Measurements from ENCODE around the gene SERPINI1. TPM values are rescaled to one million over a fixed set of nuclear protein-coding genes. Genes with fewer than 3 reads are reported as not detected.

SERPINI1 gene
- total and polyA plus RNA-seq, 7 experiments from 2014 or later, result 1.3 to 6.8 (median 3.6) TPM

DNA sequence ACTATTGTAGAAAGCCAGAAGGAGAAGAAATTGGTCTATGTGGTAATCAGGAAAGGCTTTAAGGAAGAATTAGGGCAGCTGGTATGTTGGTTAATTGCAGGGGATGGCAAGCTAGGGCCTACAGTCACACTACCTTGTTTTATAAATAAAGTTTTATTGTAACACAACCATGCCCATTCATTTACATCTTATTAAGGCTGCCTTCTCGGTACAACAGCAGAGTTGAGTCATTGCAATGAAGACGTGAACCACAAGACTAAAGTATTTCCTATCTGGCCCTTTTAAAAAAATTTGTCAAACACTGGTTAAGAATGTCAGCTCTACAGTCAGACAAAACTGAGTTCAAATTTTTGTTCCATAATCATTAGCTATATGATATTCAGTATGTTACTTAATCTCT, 8.3 kb downstream of the SERPINI1 start:
- intact Hi-C loops (cut with micrococcal nuclease), result no loop called here
- ATAC-seq, result no peak
- H3K27me3 Mint-ChIP-seq, result no peaks in the 10 kb centered on the region

DNA sequence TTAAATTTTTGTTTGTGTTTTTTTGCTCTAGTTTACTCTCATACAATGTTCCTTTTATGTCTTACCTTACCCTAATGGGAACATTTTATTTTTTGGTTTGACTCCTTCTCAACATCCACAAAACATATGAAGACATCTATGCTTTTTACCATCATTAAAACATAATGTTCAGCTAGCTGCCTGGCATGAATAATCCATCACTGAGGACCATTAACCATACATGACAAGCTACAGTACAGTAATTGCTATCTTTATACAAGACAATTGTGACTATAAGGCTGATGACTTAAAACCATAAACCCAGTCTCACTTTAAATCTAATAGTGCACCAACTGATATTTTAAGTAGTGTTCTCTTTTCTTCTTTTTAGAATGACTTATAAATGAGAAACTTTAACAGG, 13.7 kb downstream of the SERPINI1 start:
- Histone ChIP-seq H3K4me3 (ENCODE audit: low read length) (no peak overlapping the region), H3K9me3 (ENCODE audit: control insufficient read depth in 2 of 3, low read length in 3 of 3) (no peaks in the 10 kb centered on the region), H3K4me1 (ENCODE audit: control insufficient read depth in 2 of 2, insufficient read depth in 2 of 2, low read length in 2 of 2) (no peaks in the 10 kb centered on the region), H3K27me3 (ENCODE audit: control insufficient read depth in 2 of 2, insufficient read depth in 2 of 2, low read length in 2 of 2) (no peaks in the 10 kb centered on the region), H3K36me3 (ENCODE audit: control insufficient read depth in 2 of 3, insufficient read depth in 3 of 3, low read length in 3 of 3) (no peaks in the 10 kb centered on the region), H3K27ac (ENCODE audit: low read depth, low read length) (no peak overlapping the region)
- no peaks in the 10 kb centered on the region for H3K9me3 Mint-ChIP-seq
- H3K4me1 Mint-ChIP-seq, result peaks cover 7 to 16% (median 10%) of the 10 kb centered on the region in 7 donors
- DNase-seq, result no peak
- ChIA-PET POLR2A (no interaction called here), CTCF (interaction anchor here (0.6 to 1.0 kb wide), 2 partner anchors 81 to 349 kb away, joined by 3 read pairs; no protein-coding TSS in a partner anchor)
- H3K4me3 Mint-ChIP-seq, result no peak overlapping the region
- ATAC-seq, result no peak
- peak overlapping the region in 1 of 9 donors; percentile 37 for H3K27ac Mint-ChIP-seq
- H3K36me3 Mint-ChIP-seq, result no peaks in the 10 kb centered on the region
- intact Hi-C loops (cut with micrococcal nuclease), result no loop called here
- no peaks in the 10 kb centered on the region for H3K27me3 Mint-ChIP-seq

More for the DNA sequence above, 8.3 kb downstream of the SERPINI1 start:
- Mint-ChIP-seq H3K36me3 (peaks cover 0 to 6% (median 0%) of the 10 kb centered on the region in 5 donors), H3K4me1 (peaks cover 0 to 9% (median 6%) of the 10 kb centered on the region in 7 donors), H3K9me3 (no peaks in the 10 kb centered on the region), H3K4me3 (no peak overlapping the region), H3K27ac (no peak overlapping the region)
- CTCF ChIA-PET, result no interaction called here
- Histone ChIP-seq H3K36me3 (ENCODE audit: control insufficient read depth in 2 of 3, insufficient read depth in 3 of 3, low read length in 3 of 3) (no peaks in the 10 kb centered on the region), H3K4me3 (ENCODE audit: low read length) (no peak overlapping the region), H3K4me1 (ENCODE audit: control insufficient read depth in 2 of 2, insufficient read depth in 2 of 2, low read length in 2 of 2) (no peaks in the 10 kb centered on the region), H3K9me3 (ENCODE audit: control insufficient read depth in 2 of 3, low read length in 3 of 3) (no peaks in the 10 kb centered on the region), H3K27ac (ENCODE audit: low read depth, low read length) (no peak overlapping the region), H3K27me3 (ENCODE audit: control insufficient read depth in 2 of 2, insufficient read depth in 2 of 2, low read length in 2 of 2) (no peaks in the 10 kb centered on the region)
- DNase-seq, result no peak
- POLR2A ChIA-PET, result no interaction called here

DNA sequence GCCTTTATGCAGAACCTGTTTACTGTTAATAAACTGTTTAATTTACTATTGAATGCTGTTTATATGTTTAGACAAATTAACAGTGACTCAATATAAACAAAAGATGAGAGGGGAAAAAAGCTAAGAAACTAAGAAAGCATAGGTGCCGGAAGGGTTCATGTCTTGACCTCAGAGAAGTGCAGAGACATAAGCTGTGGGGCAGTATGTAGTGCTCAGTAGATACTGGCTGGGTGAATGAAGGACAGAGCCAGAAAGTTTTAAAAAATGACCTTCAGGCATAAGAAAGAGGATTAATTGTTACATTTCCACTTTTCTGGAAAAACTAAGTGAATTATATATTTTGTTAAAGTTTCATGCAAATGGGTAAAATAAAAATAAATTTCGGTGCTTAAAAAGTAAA, 14.2 kb downstream of the SERPINI1 start:
- H3K27me3 Mint-ChIP-seq, result no peaks in the 10 kb centered on the region
- CTCF ChIA-PET, result interaction anchor here (1.0 kb wide), 1 partner anchor 81 kb away, joined by 3 read pairs; no protein-coding TSS in a partner anchor
- Histone ChIP-seq H3K27me3 (ENCODE audit: control insufficient read depth in 2 of 2, insufficient read depth in 2 of 2, low read length in 2 of 2) (no peaks in the 10 kb centered on the region), H3K4me3 (ENCODE audit: low read length) (no peak overlapping the region), H3K4me1 (ENCODE audit: control insufficient read depth in 2 of 2, insufficient read depth in 2 of 2, low read length in 2 of 2) (no peaks in the 10 kb centered on the region), H3K36me3 (ENCODE audit: control insufficient read depth in 2 of 3, insufficient read depth in 3 of 3, low read length in 3 of 3) (no peaks in the 10 kb centered on the region), H3K9me3 (ENCODE audit: control insufficient read depth in 2 of 3, low read length in 3 of 3) (no peaks in the 10 kb centered on the region), H3K27ac (ENCODE audit: low read depth, low read length) (no peak overlapping the region)
- intact Hi-C loops (cut with micrococcal nuclease), result loop anchor here in 1 of 2 donors (1.0 kb wide), 1 partner anchor 14 kb away; the partner anchor contains the start of gene SERPINI1
- peaks cover 7 to 16% (median 10%) of the 10 kb centered on the region in 7 donors for H3K4me1 Mint-ChIP-seq
- DNase-seq (no peak), ATAC-seq (no peak)
- peak overlapping the region in 1 of 10 donors; percentile 12 for H3K4me3 Mint-ChIP-seq
- no peaks in the 10 kb centered on the region for H3K9me3 Mint-ChIP-seq
- no peaks in the 10 kb centered on the region for H3K36me3 Mint-ChIP-seq
- POLR2A ChIA-PET, result no interaction called here
- H3K27ac Mint-ChIP-seq, result peak overlapping the region in 1 of 9 donors; percentile 38

- DNase-seq, result peak in 4 of 9 donors; percentile 1 to 18 (median 8)
- peak overlapping the region in 5 of 9 donors; percentile 7 to 69 (median 39) for H3K27ac Mint-ChIP-seq
- ATAC-seq, result peak; percentile 85
- no peaks in the 10 kb centered on the region for H3K9me3 Mint-ChIP-seq
- no peaks in the 10 kb centered on the region for H3K36me3 Mint-ChIP-seq
- intact Hi-C loops (cut with micrococcal nuclease), result loop anchor here in 1 of 2 donors (1.0 kb wide), 1 partner anchor 15 kb away; the partner anchor contains the start of gene SERPINI1
- Histone ChIP-seq H3K36me3 (ENCODE audit: control insufficient read depth in 2 of 3, insufficient read depth in 3 of 3, low read length in 3 of 3) (no peaks in the 10 kb centered on the region), H3K4me3 (ENCODE audit: low read length) (no peak overlapping the region), H3K4me1 (ENCODE audit: control insufficient read depth in 2 of 2, insufficient read depth in 2 of 2, low read length in 2 of 2) (no peaks in the 10 kb centered on the region), H3K27me3 (ENCODE audit: control insufficient read depth in 2 of 2, insufficient read depth in 2 of 2, low read length in 2 of 2) (no peaks in the 10 kb centered on the region), H3K27ac (ENCODE audit: low read depth, low read length) (no peak overlapping the region), H3K9me3 (ENCODE audit: control insufficient read depth in 2 of 3, low read length in 3 of 3) (no peaks in the 10 kb centered on the region)
- POLR2A ChIA-PET, result no interaction called here
- peak overlapping the region in 3 of 10 donors; percentile 22 to 71 (median 69) for H3K4me3 Mint-ChIP-seq
- CTCF ChIA-PET, result no interaction called here
- no peaks in the 10 kb centered on the region for H3K27me3 Mint-ChIP-seq
- H3K4me1 Mint-ChIP-seq, result peaks cover 7 to 16% (median 10%) of the 10 kb centered on the region in 7 donors
These were observed 14.9 kb downstream of the SERPINI1 start for GRCh38 chr3:167750272-167750971.

DNA sequence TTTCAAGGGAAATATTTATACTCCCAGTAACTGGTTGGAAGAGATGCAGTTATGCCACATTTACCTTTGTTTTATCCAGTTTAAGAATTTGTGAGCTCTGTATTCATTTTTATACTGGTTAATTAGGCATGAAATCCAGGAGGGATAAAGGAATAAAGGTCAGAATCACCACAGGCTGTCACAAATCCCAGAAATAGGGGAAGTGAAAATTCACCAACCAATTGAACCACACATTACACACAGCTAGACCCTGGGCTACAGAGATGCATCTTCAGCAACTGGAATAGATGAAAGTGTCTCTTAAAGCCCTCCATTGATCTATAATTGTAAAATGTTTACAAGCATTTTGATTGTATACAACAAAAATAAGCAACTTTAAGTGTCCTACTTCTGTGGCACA, 18.5 kb downstream of the SERPINI1 start:
- Mint-ChIP-seq H3K9me3 (no peaks in the 10 kb centered on the region), H3K4me1 (peaks cover 6 to 15% (median 11%) of the 10 kb centered on the region in 7 donors), H3K36me3 (no peaks in the 10 kb centered on the region), H3K27me3 (peaks cover 0 to 6% (median 0%) of the 10 kb centered on the region in 5 donors), H3K27ac (no peak overlapping the region), H3K4me3 (no peak overlapping the region)
- intact Hi-C loops (cut with micrococcal nuclease), result no loop called here
- Histone ChIP-seq H3K4me3 (ENCODE audit: low read length) (no peak overlapping the region), H3K27me3 (ENCODE audit: control insufficient read depth in 2 of 2, insufficient read depth in 2 of 2, low read length in 2 of 2) (no peaks in the 10 kb centered on the region), H3K4me1 (ENCODE audit: control insufficient read depth in 2 of 2, insufficient read depth in 2 of 2, low read length in 2 of 2) (no peaks in the 10 kb centered on the region), H3K36me3 (ENCODE audit: control insufficient read depth in 2 of 3, insufficient read depth in 3 of 3, low read length in 3 of 3) (no peaks in the 10 kb centered on the region), H3K27ac (ENCODE audit: low read depth, low read length) (no peak overlapping the region), H3K9me3 (ENCODE audit: control insufficient read depth in 2 of 3, low read length in 3 of 3) (no peaks in the 10 kb centered on the region)
- DNase-seq (no peak), ATAC-seq (no peak)
- ChIA-PET POLR2A (no interaction called here), CTCF (no interaction called here)

DNA sequence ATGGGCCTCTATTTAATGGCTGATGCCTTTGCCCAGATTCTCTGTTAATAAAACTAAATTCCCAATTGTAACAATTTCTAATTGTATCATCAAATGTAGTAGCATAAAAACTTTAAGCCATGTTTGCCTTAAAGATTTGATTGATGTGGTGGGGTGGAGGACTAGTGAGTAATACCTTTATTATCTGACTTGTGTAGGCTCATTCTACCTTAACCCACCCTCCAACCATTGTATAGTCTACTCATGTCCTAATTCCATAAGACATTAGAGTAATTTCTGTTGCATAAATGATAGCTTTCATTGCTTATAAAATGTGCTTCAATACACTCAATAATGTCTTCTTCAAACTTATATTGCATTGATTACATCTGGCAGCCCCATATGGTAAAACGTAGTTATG, 25.8 kb downstream of the SERPINI1 start:
- DNase-seq, result no peak
- Histone ChIP-seq H3K9me3 (ENCODE audit: control insufficient read depth in 2 of 3, low read length in 3 of 3) (no peaks in the 10 kb centered on the region), H3K4me1 (ENCODE audit: control insufficient read depth in 2 of 2, insufficient read depth in 2 of 2, low read length in 2 of 2) (no peaks in the 10 kb centered on the region), H3K27me3 (ENCODE audit: control insufficient read depth in 2 of 2, insufficient read depth in 2 of 2, low read length in 2 of 2) (no peaks in the 10 kb centered on the region), H3K27ac (ENCODE audit: low read depth, low read length) (no peak overlapping the region), H3K36me3 (ENCODE audit: control insufficient read depth in 2 of 3, insufficient read depth in 3 of 3, low read length in 3 of 3) (no peaks in the 10 kb centered on the region), H3K4me3 (ENCODE audit: low read length) (no peak overlapping the region)
- no peak for ATAC-seq
- Mint-ChIP-seq H3K27me3 (peaks cover 0 to 12% (median 5%) of the 10 kb centered on the region in 5 donors), H3K4me1 (peaks cover 0 to 5% (median 0%) of the 10 kb centered on the region in 7 donors), H3K36me3 (peaks cover 0 to 16% (median 10%) of the 10 kb centered on the region in 5 donors), H3K9me3 (peaks cover 0 to 19% (median 8%) of the 10 kb centered on the region in 11 donors), H3K4me3 (no peak overlapping the region), H3K27ac (no peak overlapping the region)
- intact Hi-C loops (cut with micrococcal nuclease), result no loop called here
- ChIA-PET CTCF (no interaction called here), POLR2A (no interaction called here)
